HG03064 (cell line): ENCODE data around the gene ABCA12.

Experiments used
- ATAC-seq: cut with Tn5 transposase; IDR thresholded peaks from one replicate; pipeline ENCODE4 v1.9.1; 2021; ENCODE audit warnings: low read depth; ENCODE audit not compliant: unreplicated experiment

Gene ABCA12

GRCh38 chr2:215137741-215138340, 585 bp downstream of the ABCA12 start:
- peak; percentile 42 for ATAC-seq

DNA sequence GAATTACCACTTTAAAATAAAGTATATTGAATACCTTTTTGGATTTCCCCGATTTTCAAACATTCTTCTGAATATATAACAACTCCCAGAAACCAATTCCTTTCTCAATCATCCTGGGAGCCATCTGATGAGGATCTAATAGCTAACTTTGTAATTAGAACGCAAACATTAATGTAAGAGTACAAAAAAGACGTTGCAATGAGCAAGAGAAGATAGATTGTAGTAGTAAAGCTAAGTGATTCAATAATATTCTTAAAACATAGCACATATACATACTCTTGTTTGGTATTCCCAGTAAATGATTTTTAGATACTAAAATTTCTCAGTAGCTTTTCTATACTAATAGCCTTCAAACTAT, 1.1 kb downstream of the ABCA12 start:
- ATAC-seq = no peak

- ATAC-seq = peak; percentile 47
Observed at GRCh38 chr2:215136669-215137328, 1.6 kb downstream of the ABCA12 start.

- no peak for ATAC-seq
Observed at GRCh38 chr2:215120401-215120800, 18.0 kb downstream of the ABCA12 start.

DNA sequence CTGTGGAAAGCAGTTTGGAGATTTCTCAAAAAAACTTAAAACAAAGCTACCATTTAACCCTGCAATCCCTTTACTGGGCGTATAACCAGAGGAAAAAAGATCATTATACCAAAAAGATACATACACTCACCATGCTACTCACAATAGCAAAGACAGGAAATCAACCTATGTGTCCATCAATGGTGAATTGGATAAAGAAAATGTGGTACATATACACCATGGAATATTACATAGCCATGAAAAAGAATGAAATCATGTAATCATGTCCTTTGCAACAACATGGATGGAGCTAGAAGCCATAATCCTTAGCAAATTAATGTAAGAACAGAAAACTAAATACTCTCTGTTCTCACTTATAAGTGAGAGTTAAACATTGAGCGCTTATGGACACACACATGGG, 18.6 kb downstream of the ABCA12 start:
- no peak for ATAC-seq

DNA sequence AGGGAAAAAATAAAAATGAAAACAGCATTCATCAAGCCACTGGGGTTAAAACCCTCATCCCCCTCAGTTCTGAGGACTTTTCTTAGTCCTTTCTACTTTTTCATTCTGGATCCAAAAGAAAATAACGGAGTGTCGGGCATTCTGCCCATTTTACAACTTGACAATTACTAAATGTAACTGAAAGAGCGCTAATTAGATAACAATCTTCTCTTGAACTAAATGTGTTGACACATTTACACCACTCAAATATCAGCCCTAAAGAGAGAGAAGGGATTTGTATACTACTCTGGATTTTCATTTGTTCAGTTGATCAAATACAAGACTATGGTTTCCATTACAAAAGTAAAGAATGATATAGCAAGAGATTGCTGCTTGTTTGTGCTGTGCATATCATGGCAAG, 27.5 kb downstream of the ABCA12 start:
- ATAC-seq = no peak

DNA sequence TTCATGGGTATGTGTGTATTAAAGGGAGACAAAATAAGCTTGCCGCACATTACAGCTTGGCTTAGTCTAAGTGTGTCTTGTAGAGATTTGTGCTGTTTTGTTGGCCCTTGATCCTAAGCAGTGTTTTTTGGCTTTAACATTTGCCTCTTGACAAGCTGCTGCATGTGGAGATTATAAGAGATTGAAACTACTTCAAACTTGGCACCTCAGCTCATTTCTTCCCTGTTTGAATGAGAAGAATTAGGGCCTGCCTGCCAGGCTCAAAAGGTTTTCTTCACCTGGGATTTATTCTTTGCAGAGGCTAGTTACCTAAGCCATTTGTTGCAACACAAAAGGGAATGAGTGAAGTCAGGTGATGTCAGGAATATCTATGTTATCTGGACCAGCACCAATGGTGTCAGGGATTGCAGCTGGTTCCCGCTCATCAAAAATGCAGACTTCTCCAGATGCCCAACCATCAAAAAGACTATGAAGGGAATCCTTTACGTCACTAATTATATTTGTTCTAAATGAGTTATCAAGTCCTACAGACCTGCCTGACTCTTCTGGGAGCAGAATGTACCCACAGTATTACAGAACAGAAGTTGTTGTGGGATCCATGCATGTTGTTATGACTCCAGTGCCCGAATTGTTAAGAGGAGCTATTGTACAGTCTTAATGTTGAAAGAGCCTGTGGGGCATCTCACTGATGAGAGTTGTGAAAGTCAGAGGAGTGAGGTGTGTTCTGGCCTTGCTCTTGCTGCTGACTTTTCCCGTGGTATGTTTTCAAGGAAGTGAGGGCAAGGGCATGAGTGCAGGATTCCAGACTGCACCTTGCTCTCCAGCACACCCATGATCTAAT, 31.0 kb downstream of the ABCA12 start:
- no peak for ATAC-seq

GRCh38 chr2:215105607-215106354, 32.6 kb downstream of the ABCA12 start:
- no peak for ATAC-seq

DNA sequence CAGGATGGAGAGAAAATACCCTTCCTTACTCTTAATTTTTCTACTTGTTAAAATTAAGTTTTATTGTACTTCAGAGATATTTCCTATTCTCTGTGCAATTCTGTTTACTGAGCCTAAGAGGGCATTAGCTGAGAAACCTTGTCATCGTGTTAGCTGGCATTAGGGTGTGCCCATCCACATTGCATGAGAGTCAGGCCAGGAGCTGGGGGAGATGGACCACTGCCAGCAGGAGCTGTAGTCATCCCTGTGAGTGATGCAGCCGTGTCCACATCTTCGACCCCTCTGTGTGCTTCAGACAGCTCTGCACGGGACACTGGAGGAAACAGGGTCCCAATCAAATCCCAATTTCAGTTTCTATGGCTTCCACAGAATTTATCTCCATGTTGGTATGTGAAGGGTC, 34.2 kb downstream of the ABCA12 start:
- no peak for ATAC-seq

- no peak for ATAC-seq
Observed at GRCh38 chr2:215098875-215099274, 39.6 kb downstream of the ABCA12 start.

- ATAC-seq = no peak
Observed at GRCh38 chr2:215084080-215084479, 54.3 kb downstream of the ABCA12 start.

- no peak for ATAC-seq
Observed at GRCh38 chr2:215083146-215083545, 55.3 kb downstream of the ABCA12 start.

- ATAC-seq = no peak
Observed at GRCh38 chr2:215082446-215082845, 56.0 kb downstream of the ABCA12 start.

- no peak for ATAC-seq
Observed at GRCh38 chr2:215080545-215080944, 57.9 kb downstream of the ABCA12 start.

- no peak for ATAC-seq
Observed at GRCh38 chr2:215071676-215072075, 66.8 kb downstream of the ABCA12 start.

DNA sequence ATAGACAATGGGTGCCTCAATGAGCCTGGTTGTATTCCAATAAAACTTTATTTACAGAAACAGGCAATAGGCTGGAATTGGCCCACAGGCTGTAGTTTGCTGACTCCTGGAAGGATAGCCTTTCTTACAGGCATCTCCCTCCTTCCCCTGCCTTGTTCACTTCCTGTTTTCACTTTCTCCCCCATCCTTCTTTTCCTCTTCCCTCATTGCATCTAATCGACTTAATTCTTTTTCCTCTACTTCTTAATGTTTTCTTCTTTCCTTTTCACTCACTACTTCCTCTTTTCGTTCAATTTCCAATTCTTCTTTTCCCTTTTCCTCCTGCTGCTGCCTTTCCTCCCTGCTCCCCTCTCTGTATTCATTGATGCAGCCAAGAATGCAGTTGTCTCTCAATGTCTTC, 70.0 kb downstream of the ABCA12 start:
- no peak for ATAC-seq

DNA sequence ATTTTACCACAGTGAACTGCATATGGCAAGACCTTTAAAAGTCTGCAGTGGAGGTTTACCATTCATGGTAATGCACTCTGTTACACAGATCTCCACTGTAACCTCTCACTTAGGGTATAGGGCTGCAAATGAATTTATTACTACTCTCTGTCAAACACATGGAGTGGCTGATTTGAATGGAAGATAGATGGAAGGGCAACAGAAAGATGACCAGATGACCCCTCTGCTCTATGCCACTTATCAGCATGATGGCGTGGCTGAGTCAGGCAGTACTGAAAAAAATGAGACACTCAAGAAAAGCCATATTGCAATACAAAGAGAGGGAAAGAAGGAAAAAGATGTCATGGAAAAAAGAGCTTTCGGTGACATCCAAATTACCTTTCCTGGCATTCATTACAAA, 72.3 kb downstream of the ABCA12 start:
- no peak for ATAC-seq

- no peak for ATAC-seq
Observed at GRCh38 chr2:215063526-215063925, 74.9 kb downstream of the ABCA12 start.

GRCh38 chr2:215060861-215061536, 77.4 kb downstream of the ABCA12 start:
- ATAC-seq = no peak

DNA sequence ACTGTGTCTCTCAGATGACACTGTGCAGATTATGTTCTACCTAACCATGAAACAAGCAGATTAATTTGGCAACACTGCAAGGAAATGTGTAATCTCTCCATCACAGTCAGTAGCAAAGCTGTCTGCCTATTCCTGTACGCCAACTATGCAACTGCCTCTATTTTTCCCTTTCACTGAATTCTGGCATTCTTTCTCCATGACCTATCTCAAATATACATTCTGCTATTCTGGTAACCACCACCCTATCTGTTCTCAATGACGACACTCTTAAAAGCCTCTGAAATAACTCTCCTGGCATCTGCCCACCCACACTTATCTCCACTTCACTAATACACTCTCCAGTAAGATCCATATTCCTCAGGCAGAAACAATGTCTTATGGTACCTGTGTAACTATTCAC, 78.7 kb downstream of the ABCA12 start:
- ATAC-seq = no peak

DNA sequence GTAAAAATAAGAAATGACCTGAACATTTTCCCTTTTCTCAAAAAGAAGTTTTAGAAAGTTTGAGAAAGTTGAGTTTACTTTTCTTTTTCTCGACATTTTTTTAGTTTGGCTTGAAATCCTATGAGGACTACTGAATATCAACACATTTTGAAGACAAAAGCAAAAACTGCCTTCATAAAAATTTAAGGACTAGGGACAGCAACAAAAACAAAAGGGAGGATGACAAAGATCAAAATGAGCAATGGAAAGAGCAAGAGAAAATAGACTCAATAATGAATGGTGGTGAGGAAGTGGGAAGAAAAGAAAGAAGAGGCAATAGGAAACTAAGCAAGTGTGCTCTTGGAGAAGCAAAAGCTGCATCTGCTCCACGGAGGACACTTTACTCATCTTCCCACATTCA, 82.5 kb downstream of the ABCA12 start:
- ATAC-seq = no peak
